ENCODE measurements around the gene EDARADD.

DNA sequence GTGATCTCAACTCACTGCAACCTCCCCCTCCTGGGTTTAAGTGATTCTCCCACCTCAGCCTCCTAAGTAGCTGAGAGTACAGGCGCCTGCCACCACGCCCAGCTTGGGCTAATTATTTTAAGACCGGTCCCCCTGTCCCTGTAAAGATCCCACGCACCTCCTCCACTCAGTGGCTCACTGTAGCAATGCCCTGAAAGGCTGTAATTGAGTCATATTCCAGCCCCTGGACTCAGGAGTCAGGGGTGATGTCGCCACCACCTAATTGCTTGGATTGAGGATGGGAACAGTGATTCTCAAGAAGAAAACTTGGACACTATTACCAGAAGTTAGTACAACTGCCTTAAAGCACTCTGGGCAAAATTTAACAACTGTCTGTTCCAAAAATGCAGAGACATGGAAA, 3.1 kb upstream of the EDARADD start:
- TF ChIP-seq, protein P1, sequence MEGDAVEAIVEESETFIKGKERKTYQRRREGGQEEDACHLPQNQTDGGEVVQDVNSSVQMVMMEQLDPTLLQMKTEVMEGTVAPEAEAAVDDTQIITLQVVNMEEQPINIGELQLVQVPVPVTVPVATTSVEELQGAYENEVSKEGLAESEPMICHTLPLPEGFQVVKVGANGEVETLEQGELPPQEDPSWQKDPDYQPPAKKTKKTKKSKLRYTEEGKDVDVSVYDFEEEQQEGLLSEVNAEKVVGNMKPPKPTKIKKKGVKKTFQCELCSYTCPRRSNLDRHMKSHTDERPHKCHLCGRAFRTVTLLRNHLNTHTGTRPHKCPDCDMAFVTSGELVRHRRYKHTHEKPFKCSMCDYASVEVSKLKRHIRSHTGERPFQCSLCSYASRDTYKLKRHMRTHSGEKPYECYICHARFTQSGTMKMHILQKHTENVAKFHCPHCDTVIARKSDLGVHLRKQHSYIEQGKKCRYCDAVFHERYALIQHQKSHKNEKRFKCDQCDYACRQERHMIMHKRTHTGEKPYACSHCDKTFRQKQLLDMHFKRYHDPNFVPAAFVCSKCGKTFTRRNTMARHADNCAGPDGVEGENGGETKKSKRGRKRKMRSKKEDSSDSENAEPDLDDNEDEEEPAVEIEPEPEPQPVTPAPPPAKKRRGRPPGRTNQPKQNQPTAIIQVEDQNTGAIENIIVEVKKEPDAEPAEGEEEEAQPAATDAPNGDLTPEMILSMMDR (IDR thresholded peaks at IDR 0.05): no peak
- no peak for TF ChIP-seq EZH2 (IDR thresholded peaks at IDR 0.05)
- no peak for TF ChIP-seq EZH2phosphoT487 (IDR thresholded peaks at IDR 0.05)

Measured in neural progenitor cell (in vitro differentiated cells).